Breast epithelium (tissue), 3 donors: ENCODE data around the gene PPP2R5B.
A peak's percentile ranks its signal among the peaks of the same experiment; 100 is the strongest.

ENCODE experiments used
- CTCF ChIP-seq, 3 donors: fragments of 450-650 bp; IDR thresholded peaks; one replicate each; pipeline ENCODE4 v1.5.1; 2016 to 2017; ENCODE audit warnings: antibody characterized with exemption in 3 of 3, mild to moderate bottlenecking in 3 of 3, moderate library complexity in 3 of 3
- POLR2A ChIP-seq: fragments of 450-650 bp; IDR thresholded peaks from one replicate; pipeline ENCODE4 v1.6.1; 2016; ENCODE audit warnings: antibody characterized with exemption, mild to moderate bottlenecking, moderate library complexity

- TF ChIP-seq CTCF (IDR thresholded peaks at IDR 0.05), result peak in 1 of 3 donors; percentile 21
- no peak for TF ChIP-seq POLR2A
Observed at GRCh38 chr11:64924910-64925284, 408 bp downstream of the PPP2R5B start.
